ENCODE results near the gene NCBP3.

DNA sequence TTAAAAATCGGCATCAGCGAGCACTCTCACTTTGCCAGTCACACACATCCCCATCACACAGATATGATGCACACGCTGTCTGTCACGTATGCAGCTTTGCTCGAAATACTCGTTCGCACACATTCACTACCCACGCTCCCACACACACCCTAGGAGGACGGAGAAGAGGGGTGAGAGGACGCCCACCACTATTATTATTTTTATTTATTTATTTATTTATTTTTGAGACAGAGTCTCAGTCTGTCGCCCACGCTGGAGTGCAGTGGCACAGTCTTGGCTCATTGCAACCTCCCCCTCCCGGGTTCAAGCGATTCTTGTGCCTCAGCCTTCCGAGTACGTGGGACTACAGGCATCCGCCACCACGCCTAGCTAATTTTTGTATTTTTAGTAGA, 92.0 kb downstream of the NCBP3 start:
- TF ChIP-seq, protein P1, sequence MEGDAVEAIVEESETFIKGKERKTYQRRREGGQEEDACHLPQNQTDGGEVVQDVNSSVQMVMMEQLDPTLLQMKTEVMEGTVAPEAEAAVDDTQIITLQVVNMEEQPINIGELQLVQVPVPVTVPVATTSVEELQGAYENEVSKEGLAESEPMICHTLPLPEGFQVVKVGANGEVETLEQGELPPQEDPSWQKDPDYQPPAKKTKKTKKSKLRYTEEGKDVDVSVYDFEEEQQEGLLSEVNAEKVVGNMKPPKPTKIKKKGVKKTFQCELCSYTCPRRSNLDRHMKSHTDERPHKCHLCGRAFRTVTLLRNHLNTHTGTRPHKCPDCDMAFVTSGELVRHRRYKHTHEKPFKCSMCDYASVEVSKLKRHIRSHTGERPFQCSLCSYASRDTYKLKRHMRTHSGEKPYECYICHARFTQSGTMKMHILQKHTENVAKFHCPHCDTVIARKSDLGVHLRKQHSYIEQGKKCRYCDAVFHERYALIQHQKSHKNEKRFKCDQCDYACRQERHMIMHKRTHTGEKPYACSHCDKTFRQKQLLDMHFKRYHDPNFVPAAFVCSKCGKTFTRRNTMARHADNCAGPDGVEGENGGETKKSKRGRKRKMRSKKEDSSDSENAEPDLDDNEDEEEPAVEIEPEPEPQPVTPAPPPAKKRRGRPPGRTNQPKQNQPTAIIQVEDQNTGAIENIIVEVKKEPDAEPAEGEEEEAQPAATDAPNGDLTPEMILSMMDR (IDR thresholded peaks at IDR 0.05): no peak
- no peak for TF ChIP-seq POLR2A (IDR thresholded peaks at IDR 0.05)

Measured in Peyer's patch (tissue), 4 donors.